GM12878 (cell line): Measurements from ENCODE around the gene PPFIA4. TPM values are rescaled to one million over a fixed set of nuclear protein-coding genes. Genes with fewer than 3 reads are reported as not detected.

Experiments used
- ATAC-seq: fragments of 200-7000 bp; cut with Tn5 transposase; 3 replicates; pipeline ENCODE4 v1.9.1; 2020; ENCODE audit warnings: mild to moderate bottlenecking, moderate library complexity
- BruUV-seq: library from RNA; stranded (reverse); fragments of 400-500 nt; replicated peaks from 2 replicates; lab custom pipeline; 2021; lab: Mats Ljungman, UMichigan
- CTCF ChIA-PET: fragments of 300-600 bp; sonication (Branson Sonifier 250); formaldehyde crosslinking; extraction: SDS; loops from one replicate; lab custom pipeline; 2021; ENCODE audit warnings: inconsistent platforms; lab: Yijun Ruan, JAX
- POLR2A ChIA-PET: fragments of 350-600 bp; formaldehyde crosslinking; extraction: SDS; loops from one replicate; lab custom pipeline; 2021; ENCODE audit warnings: inconsistent platforms; lab: Charles Lee
- RAD21 ChIA-PET: fragments of 300-600 bp; sonication (Branson Sonifier 250); formaldehyde crosslinking; loops from one replicate; lab custom pipeline; 2023; ENCODE audit warnings: antibody characterized with exemption; ENCODE audit not compliant: unreplicated experiment; lab: Charles Lee
- SMC1A ChIA-PET: fragments of 300-600 bp; sonication (Branson Sonifier 250); formaldehyde crosslinking; loops from one replicate; lab custom pipeline; 2023; ENCODE audit not compliant: unreplicated experiment, uncharacterized antibody; lab: Charles Lee
- DNase-seq: peaks from one replicate; pipeline ENCODE4 v3.0.0-alpha.2; 2011; ENCODE audit warnings: low read depth, low spot score
- FAIRE-seq: peaks from 3 replicates; lab custom pipeline; 2011; peaks lifted over from hg19 to GRCh38; lab: Jason Lieb, UNC
- H2AFZ ChIP-seq: 2 replicates; pipeline ENCODE4 v1.6.0; 2011; ENCODE audit warnings: low read depth, low read length, control low read depth; ENCODE audit not compliant: control insufficient read depth
- H3K27ac ChIP-seq: 2 replicates; pipeline ENCODE4 v1.5.1; 2011; ENCODE audit warnings: control low read depth; ENCODE audit not compliant: control insufficient read depth, insufficient read depth
- H3K27me3 ChIP-seq, 2 experiments: replicated peaks in 1 of 2; 2 replicates each; pipeline versions ENCODE4 v1.6.0 to v1.6.1; 2011; ENCODE audit warnings: low read length in 1 of 2; ENCODE audit not compliant: control insufficient read depth in 2 of 2, insufficient read depth in 2 of 2
- H3K36me3 ChIP-seq, 2 experiments: 2 replicates each; pipeline ENCODE4 v1.5.1; 2011; ENCODE audit warnings: low read length in 1 of 2; ENCODE audit not compliant: control insufficient read depth in 2 of 2, insufficient read depth in 2 of 2
- H3K4me1 ChIP-seq: 2 replicates; pipeline ENCODE4 v1.6.1; 2011; ENCODE audit warnings: mild to moderate bottlenecking, low read length, moderate library complexity, mixed read lengths; ENCODE audit not compliant: control insufficient read depth, insufficient read depth
- H3K4me2 ChIP-seq: 2 replicates; pipeline ENCODE4 v1.6.0; 2011; ENCODE audit warnings: control low read depth; ENCODE audit not compliant: control insufficient read depth, insufficient read depth
- H3K4me3 ChIP-seq: fragments of 200-600 bp; sonication (generic); 2 replicates; pipeline ENCODE4 v1.5.1; 2016
- H3K79me2 ChIP-seq: 2 replicates; pipeline ENCODE4 v1.6.0; 2011; ENCODE audit warnings: low read length; ENCODE audit not compliant: control insufficient read depth, insufficient read depth
- H3K9ac ChIP-seq: 2 replicates; pipeline ENCODE4 v1.8.0; 2011; ENCODE audit warnings: low read length, control low read depth, mixed read lengths; ENCODE audit not compliant: control insufficient read depth, insufficient read depth
- H3K9me3 ChIP-seq: replicated peaks from 3 replicates; pipeline ENCODE4 v1.5.1; 2011; ENCODE audit warnings: mild to moderate bottlenecking, low read length; ENCODE audit not compliant: control insufficient read depth, insufficient read depth
- H4K20me1 ChIP-seq: 2 replicates; pipeline ENCODE4 v1.6.0; 2011; ENCODE audit not compliant: control insufficient read depth, insufficient read depth
- ATF3 ChIP-seq: IDR thresholded peaks from 2 replicates; pipeline ENCODE4 v1.6.1; 2011; ENCODE audit warnings: low read depth, mild to moderate bottlenecking, low read length, moderate library complexity, borderline replicate concordance; ENCODE audit errors: extremely low read depth
- CBFB ChIP-seq: IDR thresholded peaks from 2 replicates; pipeline ENCODE4 v1.6.1; 2016; ENCODE audit warnings: antibody characterized with exemption, low read depth
- CBX3 ChIP-seq: fragments of 200-600 bp; sonication (generic); IDR thresholded peaks from 2 replicates; pipeline ENCODE4 v1.6.1; 2016; ENCODE audit warnings: low read depth, borderline replicate concordance
- CBX5 ChIP-seq: sonication (generic); IDR thresholded peaks from 2 replicates; pipeline ENCODE4 v1.6.1; 2016; ENCODE audit warnings: low read depth, moderate library complexity, mild to moderate bottlenecking, inconsistent platforms
- ELK1 ChIP-seq: IDR thresholded peaks from 2 replicates; pipeline ENCODE4 v1.6.1; 2012; ENCODE audit warnings: low read depth, low read length, improper control_type of control experiment
- FOXK2 ChIP-seq: fragments of 450-650 bp; IDR thresholded peaks from 2 replicates; pipeline ENCODE4 v1.6.1; 2017; ENCODE audit warnings: mild to moderate bottlenecking, moderate library complexity
- GATAD2B ChIP-seq: fragments of 450-650 bp; conservative IDR thresholded peaks from 2 replicates; pipeline ENCODE4 v1.6.1; 2017; ENCODE audit warnings: low read depth, mild to moderate bottlenecking, moderate library complexity
- KAT2A ChIP-seq: conservative IDR thresholded peaks from 2 replicates; pipeline ENCODE4 v1.6.1; 2011; ENCODE audit warnings: low read depth, low read length; ENCODE audit not compliant: control insufficient read depth
- MYC ChIP-seq: IDR thresholded peaks from 2 replicates; pipeline ENCODE4 v1.6.1; 2011; ENCODE audit warnings: mild to moderate bottlenecking, low read length, moderate library complexity, inconsistent platforms; ENCODE audit not compliant: insufficient read depth, insufficient replicate concordance, insufficient read length, severe bottlenecking
- NKRF ChIP-seq: fragments of 450-650 bp; conservative IDR thresholded peaks from 2 replicates; pipeline ENCODE4 v1.6.1; 2017; ENCODE audit warnings: mild to moderate bottlenecking, moderate library complexity
- PML ChIP-seq: IDR thresholded peaks from 2 replicates; pipeline ENCODE4 v1.6.1; 2012; ENCODE audit warnings: low read length, inconsistent platforms
- SMAD1 ChIP-seq: fragments of 450-650 bp; IDR thresholded peaks from 2 replicates; pipeline ENCODE4 v1.6.1; 2018; ENCODE audit warnings: mild to moderate bottlenecking, low read depth; ENCODE audit not compliant: partially characterized antibody
- TAF1 ChIP-seq: IDR thresholded peaks from 2 replicates; pipeline ENCODE4 v1.6.1; 2011; ENCODE audit warnings: mild to moderate bottlenecking, low read depth, low read length, borderline replicate concordance
- ZNF207 ChIP-seq: fragments of 450-650 bp; IDR thresholded peaks from 2 replicates; pipeline ENCODE4 v1.6.1; 2014; ENCODE audit warnings: antibody characterized with exemption, mild to moderate bottlenecking, borderline replicate concordance
- ZZZ3 ChIP-seq: IDR thresholded peaks from 2 replicates; pipeline ENCODE4 v1.6.1; 2011; ENCODE audit warnings: low read depth; ENCODE audit not compliant: control insufficient read depth, insufficient read length
- WGBS: methylation state at CpG from one replicate; pipeline ENCODE4 v1.1.6; 2016; ENCODE audit warnings: low lambda C conversion rate; ENCODE audit not compliant: insufficient replicate concordance, insufficient coverage; ENCODE audit errors: missing lambda C conversion rate; 5-methylcytosine and 5-hydroxymethylcytosine counted together
- in situ Hi-C: fragments of 300-500 bp; cut with MboI; formaldehyde crosslinking; loops from 9 replicates; pipeline ENCODE4 v1.14.3; 2018; ENCODE audit warnings: mixed read lengths
- intact Hi-C: fragments of 100-400 bp; cut with micrococcal nuclease; formaldehyde crosslinking; loops from one replicate; pipeline ENCODE4 v1.14.2; 2022; ENCODE audit not compliant: unreplicated experiment
- polyA plus RNA-seq, 11 experiments: library from polyadenylated mRNA; depleted of rRNA in 4 of 11; unstranded in 6 of 11; stranded (reverse) in 5 of 11; fragments of >200 nt; fragmentation: Nextera tagmentation in 4 of 11; fragmentation: Illumina TruSeq in 1 of 11; extraction: Ambion mirVana in 4 of 11; extraction: Trizol in 1 of 11; gene quantifications; 1 replicate in 1 of 11; 2 replicates in 10 of 11; pipeline versions ENCODE4 v1.2.1 to v1.2.3, GENCODE V29; 2011 to 2016; ENCODE audit warnings: inconsistent platforms in 2 of 11, missing spikeins in 2 of 11, low read depth in 1 of 11
- total RNA-seq, 4 experiments: library from RNA; depleted of rRNA in 3 of 4; stranded (reverse); fragments of >200 nt in 3 of 4; fragmentation: Illumina TruSeq in 1 of 4; extraction: Trizol in 1 of 4; gene quantifications; 2 replicates each; pipeline versions ENCODE4 v1.2.1 to v1.2.3, GENCODE V29; 2013 to 2021

The PPFIA4 gene
- total and polyA plus RNA-seq, 10 of the 15 experiments (the other 5 are each of a cell fraction or from before 2014, with no cell fraction given): 0.02 to 19.7 (median 0.34) TPM; not detected in 1

GRCh38 chr1:203095061-203095690, 68.9 kb downstream of the PPFIA4 start:
- ATAC-seq (no peak), FAIRE-seq (no peak), DNase-seq (no peak)
- H3K4me3 ChIP-seq: no peak overlapping the region
- 35% methylated on average over 1 of the region's 1 CpG for WGBS
- no peaks in the 10 kb centered on the region for H4K20me1 ChIP-seq
- SMC1A ChIA-PET: no interaction called here
- intact Hi-C loops: no loop called here
- H3K9ac ChIP-seq: no peak overlapping the region
- no peaks in the 10 kb centered on the region for H3K79me2 ChIP-seq
- in situ Hi-C loops: no loop called here
- RAD21 ChIA-PET: no interaction called here
- peaks cover 2% of the 10 kb centered on the region; the same call in 1 of the 3 replicates for H3K9me3 ChIP-seq
- POLR2A ChIA-PET: no interaction called here
- CTCF ChIA-PET: no interaction called here
- H3K4me1 ChIP-seq: no peaks in the 10 kb centered on the region
- TF ChIP-seq CBX5: peak; percentile 92
- no peak for TF ChIP-seq TAF1
- BruUV-seq: no TSS peak
- no peak overlapping the region for H2AFZ ChIP-seq
- H3K36me3 ChIP-seq: no peaks in the 10 kb centered on the region
- no peak overlapping the region for H3K4me2 ChIP-seq
- H3K27me3 ChIP-seq: peaks cover 0 to 2% of the 10 kb centered on the region in 2 experiments; a peak in 1 of 4 replicates
- no peak overlapping the region for H3K27ac ChIP-seq

GRCh38 chr1:203096566-203096965, 70.3 kb downstream of the PPFIA4 start:
- DNase-seq (no peak), FAIRE-seq (no peak), ATAC-seq (no peak)
- no peak overlapping the region for H3K27ac ChIP-seq
- SMC1A ChIA-PET: no interaction called here
- H3K4me1 ChIP-seq: no peaks in the 10 kb centered on the region
- H3K9me3 ChIP-seq: peaks cover 2% of the 10 kb centered on the region; the same call in 1 of the 3 replicates
- no peaks in the 10 kb centered on the region; a peak in 1 of 4 replicates for H3K27me3 ChIP-seq
- BruUV-seq: no TSS peak
- RAD21 ChIA-PET: no interaction called here
- no peak overlapping the region for H3K4me3 ChIP-seq
- no peaks in the 10 kb centered on the region for H4K20me1 ChIP-seq
- no peak overlapping the region for H2AFZ ChIP-seq
- CTCF ChIA-PET: no interaction called here
- no peak overlapping the region for H3K4me2 ChIP-seq
- no peak overlapping the region for H3K9ac ChIP-seq
- POLR2A ChIA-PET: interaction anchor here (0.7 kb wide), 1 partner anchor 172 kb away, joined by 4 read pairs; no protein-coding TSS in a partner anchor
- H3K79me2 ChIP-seq: no peaks in the 10 kb centered on the region
- H3K36me3 ChIP-seq: no peaks in the 10 kb centered on the region
- intact Hi-C loops: no loop called here
- in situ Hi-C loops: no loop called here
- TF ChIP-seq CBX3: no peak
- TF ChIP-seq KAT2A: no peak
- no peak for TF ChIP-seq CBFB
- no peak for TF ChIP-seq ELK1
- TF ChIP-seq GATAD2B: no peak
- TF ChIP-seq PML: no peak
- no peak for TF ChIP-seq SMAD1
- TF ChIP-seq ATF3: no peak
- TF ChIP-seq NKRF: no peak
- TF ChIP-seq MYC: no peak
- no peak for TF ChIP-seq FOXK2
- TF ChIP-seq ZNF207: no peak
- no peak for TF ChIP-seq ZZZ3
